ENCODE results near the gene RIOK1.

DNA sequence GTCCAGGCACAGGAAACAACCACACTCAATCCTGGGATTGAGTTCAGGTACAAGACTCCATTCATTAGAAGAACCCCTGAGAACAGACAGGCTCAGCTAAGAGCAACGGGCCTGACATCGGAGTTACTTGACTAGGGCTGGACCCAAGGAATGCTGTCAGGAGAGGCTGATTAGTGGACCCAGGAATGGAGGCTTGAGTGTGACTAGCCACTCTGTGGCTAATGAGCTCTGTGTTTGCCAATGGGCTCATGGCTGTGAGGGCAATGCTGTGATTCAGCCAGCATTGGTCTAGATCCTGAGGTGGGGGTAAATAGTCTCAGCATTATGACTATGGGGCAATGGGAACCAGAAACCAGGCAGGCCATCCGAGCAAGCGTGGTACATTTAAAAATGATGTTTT lies 71.8 kb downstream of the RIOK1 start:
- TF ChIP-seq, protein P1, sequence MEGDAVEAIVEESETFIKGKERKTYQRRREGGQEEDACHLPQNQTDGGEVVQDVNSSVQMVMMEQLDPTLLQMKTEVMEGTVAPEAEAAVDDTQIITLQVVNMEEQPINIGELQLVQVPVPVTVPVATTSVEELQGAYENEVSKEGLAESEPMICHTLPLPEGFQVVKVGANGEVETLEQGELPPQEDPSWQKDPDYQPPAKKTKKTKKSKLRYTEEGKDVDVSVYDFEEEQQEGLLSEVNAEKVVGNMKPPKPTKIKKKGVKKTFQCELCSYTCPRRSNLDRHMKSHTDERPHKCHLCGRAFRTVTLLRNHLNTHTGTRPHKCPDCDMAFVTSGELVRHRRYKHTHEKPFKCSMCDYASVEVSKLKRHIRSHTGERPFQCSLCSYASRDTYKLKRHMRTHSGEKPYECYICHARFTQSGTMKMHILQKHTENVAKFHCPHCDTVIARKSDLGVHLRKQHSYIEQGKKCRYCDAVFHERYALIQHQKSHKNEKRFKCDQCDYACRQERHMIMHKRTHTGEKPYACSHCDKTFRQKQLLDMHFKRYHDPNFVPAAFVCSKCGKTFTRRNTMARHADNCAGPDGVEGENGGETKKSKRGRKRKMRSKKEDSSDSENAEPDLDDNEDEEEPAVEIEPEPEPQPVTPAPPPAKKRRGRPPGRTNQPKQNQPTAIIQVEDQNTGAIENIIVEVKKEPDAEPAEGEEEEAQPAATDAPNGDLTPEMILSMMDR (IDR thresholded peaks at IDR 0.05) = no peak
- no peak for TF ChIP-seq POLR2A (IDR thresholded peaks at IDR 0.05)
